ENCODE results near the gene RAB18.
"Not testable (repeated sequence)": the region's sequence is repeated elsewhere in the genome, so short reads cannot be mapped to it uniquely, and the experiment has no call there.

Gene RAB18

GRCh38 chr10:27505537-27505936 lies 1.4 kb downstream of the RAB18 start:
- not testable (repeated sequence) for DNase-seq

GRCh38 chr10:27506280-27506679 lies 2.2 kb downstream of the RAB18 start:
- DNase-seq: no peak

GRCh38 chr10:27512548-27512947 lies 8.4 kb downstream of the RAB18 start:
- no peak for DNase-seq

GRCh38 chr10:27513451-27514191 lies 9.5 kb downstream of the RAB18 start:
- no peak for DNase-seq

GRCh38 chr10:27514243-27514642 lies 10.1 kb downstream of the RAB18 start:
- no peak for DNase-seq

- no peak for DNase-seq
These were observed 14.2 kb downstream of the RAB18 start for GRCh38 chr10:27518261-27518660.

- DNase-seq: no peak
These were observed 21.7 kb downstream of the RAB18 start for GRCh38 chr10:27525819-27526218.

GRCh38 chr10:27526242-27526641 lies 22.1 kb downstream of the RAB18 start:
- DNase-seq: no peak

GRCh38 chr10:27527666-27528295 lies 23.7 kb downstream of the RAB18 start:
- DNase-seq: no peak

GRCh38 chr10:27529010-27529783 lies 25.1 kb downstream of the RAB18 start:
- no peak for DNase-seq

- no peak for DNase-seq
These were observed 26.4 kb downstream of the RAB18 start for GRCh38 chr10:27530477-27530876.

GRCh38 chr10:27531336-27531847 lies 27.3 kb downstream of the RAB18 start:
- no peak for DNase-seq

GRCh38 chr10:27534161-27534700 lies 30.1 kb downstream of the RAB18 start:
- no peak for DNase-seq

- DNase-seq: no peak
These were observed 31.2 kb downstream of the RAB18 start for GRCh38 chr10:27535317-27535716.

- no peak for DNase-seq
These were observed 32.3 kb downstream of the RAB18 start for GRCh38 chr10:27536437-27536836.

- DNase-seq: no peak
These were observed 33.1 kb downstream of the RAB18 start for GRCh38 chr10:27537166-27537565.

GRCh38 chr10:27537787-27538186 lies 33.7 kb downstream of the RAB18 start:
- DNase-seq: no peak

- no peak for DNase-seq
These were observed 36.6 kb downstream of the RAB18 start for GRCh38 chr10:27540672-27541071.

GRCh38 chr10:27541796-27542729 lies 38.0 kb downstream of the RAB18 start:
- no peak for DNase-seq

GRCh38 chr10:27542812-27543211 lies 38.7 kb downstream of the RAB18 start:
- no peak for DNase-seq

- DNase-seq: no peak
These were observed 42.9 kb downstream of the RAB18 start for GRCh38 chr10:27547047-27547446.

GRCh38 chr10:27547482-27547881 lies 43.4 kb downstream of the RAB18 start:
- DNase-seq: no peak

Measured in stimulated activated CD4-positive, alpha-beta T cell treated with anti-CD3 and anti-CD28 coated beads, Interleukin-2, amount 100 ng/mL, for 24 hours (primary cell).